KMS-11 (cell line): Measurements from ENCODE around the gene CDC123.

Experiments used
- H2AFZ ChIP-seq: fragments of 200-600 bp; sonication (generic); 2 replicates; pipeline ENCODE4 v1.6.1; 2016; ENCODE audit warnings: antibody characterized with exemption, mixed run types, low read depth
- H3K27ac ChIP-seq: fragments of 200-600 bp; sonication (generic); 2 replicates; pipeline ENCODE4 v1.6.1; 2016; ENCODE audit warnings: mild to moderate bottlenecking, mixed run types
- H3K27me3 ChIP-seq: fragments of 200-600 bp; sonication (generic); 2 replicates; pipeline ENCODE4 v1.6.1; 2017; ENCODE audit warnings: mild to moderate bottlenecking, low read depth, mixed run types, moderate library complexity; ENCODE audit not compliant: insufficient read depth
- H3K36me3 ChIP-seq: fragments of 200-600 bp; sonication (generic); 2 replicates; pipeline ENCODE4 v1.6.1; 2017; ENCODE audit warnings: mild to moderate bottlenecking, mixed run types; ENCODE audit not compliant: insufficient read depth
- H3K4me1 ChIP-seq: fragments of 200-600 bp; sonication (generic); 2 replicates; pipeline ENCODE4 v1.6.1; 2016; ENCODE audit warnings: mild to moderate bottlenecking, low read depth, mixed run types; ENCODE audit not compliant: poor library complexity, severe bottlenecking
- H3K4me2 ChIP-seq: fragments of 200-600 bp; sonication (generic); 2 replicates; pipeline ENCODE4 v1.7.0; 2016; ENCODE audit warnings: mild to moderate bottlenecking, mixed run types
- H3K4me3 ChIP-seq: fragments of 200-600 bp; sonication (generic); IDR thresholded peaks from 2 replicates; pipeline ENCODE4 v1.6.1; 2017; ENCODE audit warnings: low read depth, low read length, mixed read lengths; ENCODE audit not compliant: insufficient read depth
- H3K79me2 ChIP-seq: fragments of 200-600 bp; sonication (generic); 2 replicates; pipeline ENCODE4 v1.6.1; 2016; ENCODE audit warnings: low read depth, mixed run types; ENCODE audit not compliant: insufficient read depth
- H3K9ac ChIP-seq: fragments of 200-600 bp; sonication (generic); 2 replicates; pipeline ENCODE4 v1.6.1; 2016; ENCODE audit warnings: mild to moderate bottlenecking, mixed run types
- H4K20me1 ChIP-seq: fragments of 200-600 bp; sonication (generic); 2 replicates; pipeline ENCODE4 v1.6.1; 2016; ENCODE audit warnings: mild to moderate bottlenecking, mixed run types; ENCODE audit not compliant: insufficient read depth
- TF ChIP-seq, protein P1 (sequence below): fragments of 200-600 bp; sonication (generic); conservative IDR thresholded peaks from 2 replicates; pipeline ENCODE4 v1.6.1; 2017; ENCODE audit warnings: low read depth, mild to moderate bottlenecking, antibody characterized with exemption, low read length, moderate library complexity, mixed read lengths

The CDC123 gene

DNA sequence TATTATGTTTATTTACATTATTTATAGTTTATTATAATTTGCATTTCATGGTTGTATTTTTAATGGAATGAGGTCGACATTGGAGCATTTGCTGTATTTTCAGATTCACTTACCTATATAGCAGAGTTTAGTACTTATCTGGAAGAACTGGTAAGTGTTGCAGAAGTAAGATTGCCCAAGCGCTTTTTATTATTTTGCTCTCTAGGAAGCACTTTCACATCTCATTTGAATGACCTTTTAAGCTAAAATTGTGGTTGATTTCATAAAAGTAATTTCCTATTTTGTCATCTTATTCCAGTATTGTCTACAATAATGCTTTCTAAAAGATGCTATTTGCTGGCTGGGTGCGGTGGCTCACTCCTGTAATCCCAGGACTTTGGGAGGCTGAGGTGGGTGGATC lies 37.9 kb upstream of the CDC123 start:
- H3K27ac ChIP-seq, result no peak overlapping the region
- TF ChIP-seq, protein P1, sequence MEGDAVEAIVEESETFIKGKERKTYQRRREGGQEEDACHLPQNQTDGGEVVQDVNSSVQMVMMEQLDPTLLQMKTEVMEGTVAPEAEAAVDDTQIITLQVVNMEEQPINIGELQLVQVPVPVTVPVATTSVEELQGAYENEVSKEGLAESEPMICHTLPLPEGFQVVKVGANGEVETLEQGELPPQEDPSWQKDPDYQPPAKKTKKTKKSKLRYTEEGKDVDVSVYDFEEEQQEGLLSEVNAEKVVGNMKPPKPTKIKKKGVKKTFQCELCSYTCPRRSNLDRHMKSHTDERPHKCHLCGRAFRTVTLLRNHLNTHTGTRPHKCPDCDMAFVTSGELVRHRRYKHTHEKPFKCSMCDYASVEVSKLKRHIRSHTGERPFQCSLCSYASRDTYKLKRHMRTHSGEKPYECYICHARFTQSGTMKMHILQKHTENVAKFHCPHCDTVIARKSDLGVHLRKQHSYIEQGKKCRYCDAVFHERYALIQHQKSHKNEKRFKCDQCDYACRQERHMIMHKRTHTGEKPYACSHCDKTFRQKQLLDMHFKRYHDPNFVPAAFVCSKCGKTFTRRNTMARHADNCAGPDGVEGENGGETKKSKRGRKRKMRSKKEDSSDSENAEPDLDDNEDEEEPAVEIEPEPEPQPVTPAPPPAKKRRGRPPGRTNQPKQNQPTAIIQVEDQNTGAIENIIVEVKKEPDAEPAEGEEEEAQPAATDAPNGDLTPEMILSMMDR, result no peak
- H3K4me2 ChIP-seq, result no peak overlapping the region
- H3K4me3 ChIP-seq, result no peak overlapping the region
- no peaks in the 10 kb centered on the region for H3K27me3 ChIP-seq
- no peak overlapping the region for H2AFZ ChIP-seq
- H3K36me3 ChIP-seq, result no peaks in the 10 kb centered on the region; the same call in 1 of the 2 replicates
- no peaks in the 10 kb centered on the region for H3K4me1 ChIP-seq
- H3K9ac ChIP-seq, result no peak overlapping the region
- H3K79me2 ChIP-seq, result no peaks in the 10 kb centered on the region
- H4K20me1 ChIP-seq, result no peaks in the 10 kb centered on the region

DNA sequence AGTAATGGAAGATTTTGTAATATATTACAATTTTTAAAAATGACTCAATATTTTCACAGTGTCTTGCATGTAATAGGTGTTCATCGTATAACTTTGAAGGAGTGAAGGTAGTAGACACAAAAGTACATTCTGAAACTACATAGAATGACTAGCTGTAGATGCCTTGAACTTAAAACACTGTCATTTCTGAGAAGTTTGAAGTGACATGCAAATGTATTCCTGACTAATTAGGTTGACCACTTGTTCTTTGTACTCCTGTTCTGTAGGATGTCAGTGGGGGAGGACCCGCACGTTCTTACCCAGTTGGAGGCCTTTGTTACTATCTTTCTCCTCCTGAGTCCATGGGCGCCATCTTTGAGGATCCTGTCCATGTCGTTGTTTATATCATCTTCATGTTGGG lies 35.3 kb upstream of the CDC123 start:
- TF ChIP-seq, protein P1, result no peak
- no peak overlapping the region for H3K4me2 ChIP-seq
- H3K27ac ChIP-seq, result no peak overlapping the region
- no peaks in the 10 kb centered on the region for H4K20me1 ChIP-seq
- no peak overlapping the region for H2AFZ ChIP-seq
- H3K79me2 ChIP-seq, result no peaks in the 10 kb centered on the region
- peaks cover 2% of the 10 kb centered on the region; the same call in 1 of the 2 replicates for H3K36me3 ChIP-seq
- H3K9ac ChIP-seq, result no peak overlapping the region
- no peaks in the 10 kb centered on the region for H3K27me3 ChIP-seq
- H3K4me3 ChIP-seq, result no peak overlapping the region
- H3K4me1 ChIP-seq, result no peaks in the 10 kb centered on the region

DNA sequence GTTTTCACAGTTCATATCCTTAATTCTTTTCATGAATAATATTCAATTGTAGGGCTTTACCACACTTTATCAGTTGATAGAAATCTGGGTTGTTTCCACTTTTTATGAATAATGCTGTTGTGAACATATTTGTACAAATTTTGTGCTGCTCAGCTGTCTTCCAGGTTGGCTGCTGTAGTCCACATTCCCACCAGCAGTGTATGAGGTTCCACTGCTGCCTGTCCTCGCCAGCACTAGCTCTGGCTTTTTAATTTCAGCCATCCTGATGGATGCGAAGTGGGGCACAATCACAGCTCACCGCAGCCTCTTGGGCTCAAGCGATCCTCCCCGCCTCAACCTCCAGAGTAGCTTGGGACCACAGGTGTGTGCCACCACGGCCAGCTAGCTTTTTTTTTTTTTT lies 33.1 kb upstream of the CDC123 start:
- Histone ChIP-seq H4K20me1 (no peaks in the 10 kb centered on the region), H3K9ac (no peak overlapping the region), H3K4me1 (no peaks in the 10 kb centered on the region), H3K27me3 (no peaks in the 10 kb centered on the region), H3K4me3 (no peak overlapping the region), H3K36me3 (peaks cover 2% of the 10 kb centered on the region; the same call in 1 of the 2 replicates), H3K27ac (no peak overlapping the region), H3K4me2 (no peak overlapping the region), H3K79me2 (no peaks in the 10 kb centered on the region), H2AFZ (no peak overlapping the region)
- TF ChIP-seq, protein P1, result no peak

DNA sequence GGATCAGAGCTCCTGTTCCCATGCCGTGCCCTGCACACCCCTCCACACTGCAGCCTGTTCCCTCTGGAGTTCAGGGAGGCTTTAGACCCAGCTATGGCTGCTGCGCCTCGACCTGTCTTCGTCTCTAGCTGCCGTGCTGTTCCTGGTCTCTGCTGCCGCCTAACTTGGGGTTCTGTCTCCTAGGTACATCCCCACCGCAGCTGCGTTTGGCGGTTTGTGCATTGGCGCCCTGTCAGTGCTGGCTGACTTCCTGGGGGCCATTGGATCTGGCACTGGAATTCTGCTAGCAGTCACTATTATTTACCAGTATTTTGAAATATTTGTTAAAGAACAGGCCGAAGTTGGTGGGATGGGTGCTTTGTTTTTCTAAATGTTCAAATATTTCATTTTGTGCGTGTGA lies 31.9 kb upstream of the CDC123 start:
- TF ChIP-seq, protein P1, result no peak
- no peak overlapping the region for H3K9ac ChIP-seq
- H3K27ac ChIP-seq, result no peak overlapping the region
- H3K27me3 ChIP-seq, result no peaks in the 10 kb centered on the region
- no peak overlapping the region for H2AFZ ChIP-seq
- H3K4me2 ChIP-seq, result no peak overlapping the region
- no peaks in the 10 kb centered on the region for H3K4me1 ChIP-seq
- no peak overlapping the region for H3K4me3 ChIP-seq
- no peaks in the 10 kb centered on the region for H4K20me1 ChIP-seq
- no peaks in the 10 kb centered on the region for H3K79me2 ChIP-seq
- peaks cover 2% of the 10 kb centered on the region; the same call in 1 of the 2 replicates for H3K36me3 ChIP-seq

DNA sequence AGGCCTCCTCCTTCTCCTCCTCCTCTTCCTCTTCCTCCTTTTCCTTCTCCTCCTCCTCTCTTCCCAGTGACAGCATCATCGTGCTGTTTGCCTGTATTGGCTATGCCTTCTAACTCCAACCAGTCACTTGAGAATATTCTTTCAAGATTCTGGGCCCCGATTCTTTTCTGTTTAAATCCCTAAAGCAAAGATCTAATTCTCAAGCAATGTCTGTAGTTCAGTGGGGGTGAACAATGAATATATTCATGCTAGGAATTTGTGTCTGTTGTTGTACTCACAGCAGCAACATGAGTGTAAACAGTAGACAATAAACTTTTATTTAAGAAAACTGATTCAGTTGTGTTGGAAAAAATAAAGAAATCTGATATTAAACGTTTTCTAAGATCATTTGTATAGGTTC lies 31.0 kb upstream of the CDC123 start:
- Histone ChIP-seq H3K4me1 (no peaks in the 10 kb centered on the region), H2AFZ (no peak overlapping the region), H3K27me3 (no peaks in the 10 kb centered on the region), H3K4me2 (no peak overlapping the region), H3K4me3 (no peak overlapping the region), H3K9ac (no peak overlapping the region), H3K36me3 (peaks cover 2% of the 10 kb centered on the region; the same call in 1 of the 2 replicates), H3K27ac (no peak overlapping the region), H4K20me1 (no peaks in the 10 kb centered on the region), H3K79me2 (no peaks in the 10 kb centered on the region)
- TF ChIP-seq, protein P1, result no peak
